OCI-LY1 (cell line): Measurements from ENCODE around the gene WAS.

Experiments used
- H2AFZ ChIP-seq: fragments of 200-600 bp; sonication (generic), shearing (Covaris generic); 2 replicates; pipeline ENCODE4 v1.6.0; 2014; ENCODE audit warnings: antibody characterized with exemption, mild to moderate bottlenecking, low read length
- H3F3A ChIP-seq: fragments of 200-600 bp; sonication (generic), shearing (Covaris generic); 2 replicates; pipeline ENCODE4 v1.6.0; 2014; ENCODE audit warnings: mild to moderate bottlenecking, antibody characterized with exemption, low read length, moderate library complexity; ENCODE audit not compliant: insufficient read depth
- H3K27ac ChIP-seq: fragments of 200-600 bp; sonication (generic); 2 replicates; pipeline ENCODE4 v1.5.1; 2014; ENCODE audit warnings: low read length, mixed run types, mild to moderate bottlenecking, low read depth; ENCODE audit not compliant: poor library complexity, severe bottlenecking
- H3K27me3 ChIP-seq: fragments of 200-600 bp; sonication (generic); 2 replicates; pipeline ENCODE4 v1.6.0; 2014; ENCODE audit warnings: antibody characterized with exemption, mild to moderate bottlenecking, low read length, moderate library complexity; ENCODE audit not compliant: insufficient read depth
- H3K36me3 ChIP-seq: fragments of 200-600 bp; sonication (generic); 2 replicates; pipeline ENCODE4 v1.6.1; 2014; ENCODE audit warnings: mild to moderate bottlenecking, antibody characterized with exemption, low read length, moderate library complexity, mixed read lengths; ENCODE audit not compliant: insufficient read depth
- H3K4me1 ChIP-seq: fragments of 200-600 bp; sonication (generic); 2 replicates; pipeline ENCODE4 v1.5.1; 2014; ENCODE audit warnings: mild to moderate bottlenecking, low read length, moderate library complexity; ENCODE audit not compliant: insufficient read depth, severe bottlenecking
- H3K4me2 ChIP-seq: fragments of 200-600 bp; sonication (generic), shearing (Covaris generic); 2 replicates; pipeline ENCODE4 v1.6.1; 2014; ENCODE audit warnings: low read length
- H3K4me3 ChIP-seq: fragments of 200-600 bp; sonication (generic); 2 replicates; pipeline ENCODE4 v1.5.1; 2014; ENCODE audit warnings: low read length, low read depth, mild to moderate bottlenecking, mixed read lengths; ENCODE audit not compliant: poor library complexity, severe bottlenecking
- H3K79me2 ChIP-seq: fragments of 200-600 bp; shearing (Covaris generic); 2 replicates; pipeline ENCODE4 v1.6.1; 2016; ENCODE audit warnings: mixed run types, low read length, mixed read lengths; ENCODE audit not compliant: insufficient read depth
- H3K9ac ChIP-seq: fragments of 200-600 bp; sonication (generic), shearing (Covaris generic); 2 replicates; pipeline ENCODE4 v1.6.1; 2014; ENCODE audit warnings: mild to moderate bottlenecking, low read length, mixed read lengths
- H3K9me2 ChIP-seq: fragments of 200-600 bp; sonication (generic), shearing (Covaris generic); 2 replicates; pipeline ENCODE4 v1.6.1; 2014; ENCODE audit warnings: low read depth, mild to moderate bottlenecking, low read length, mixed read lengths
- H3K9me3 ChIP-seq: fragments of 200-600 bp; shearing (Covaris generic); 2 replicates; pipeline ENCODE4 v1.6.1; 2014; ENCODE audit warnings: low read length, mixed read lengths
- H4K20me1 ChIP-seq: fragments of 200-600 bp; sonication (generic), shearing (Covaris generic); 2 replicates; pipeline ENCODE4 v1.6.0; 2016; ENCODE audit warnings: mild to moderate bottlenecking, low read length; ENCODE audit not compliant: insufficient read depth
- EZH2 ChIP-seq: fragments of 200-600 bp; sonication (generic), shearing (Covaris generic); IDR thresholded peaks from 2 replicates; pipeline ENCODE4 v1.8.0; 2017; ENCODE audit warnings: borderline replicate concordance, mixed run types, mild to moderate bottlenecking, antibody characterized with exemption, low read length, moderate library complexity, mixed read lengths
- TF ChIP-seq, protein P1 (sequence below): fragments of 200-600 bp; sonication (generic), shearing (Covaris generic); IDR thresholded peaks from 2 replicates; pipeline ENCODE4 v1.5.1; 2017; ENCODE audit warnings: mild to moderate bottlenecking, antibody characterized with exemption, low read length, moderate library complexity, mixed read lengths

Gene WAS

DNA sequence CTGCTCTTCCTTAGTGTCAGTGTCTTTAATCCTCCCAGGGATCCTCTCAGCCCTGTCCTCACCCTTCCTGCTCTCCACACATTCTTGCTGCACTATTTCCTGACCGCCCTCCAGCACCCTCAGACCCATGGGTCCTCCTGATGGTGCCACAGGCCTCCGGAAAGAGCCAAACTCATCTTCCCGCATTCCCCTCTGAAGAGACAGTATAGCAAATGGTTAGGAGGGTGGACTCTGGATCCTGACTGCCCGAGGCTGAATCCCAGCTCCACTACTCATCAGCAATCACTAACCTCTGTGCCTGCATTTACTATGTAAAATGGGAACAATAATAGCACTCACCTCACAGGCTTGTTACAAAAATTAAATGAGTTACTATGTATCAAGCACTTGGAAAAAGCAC lies 19.1 kb downstream of the WAS start:
- Histone ChIP-seq H3K4me2 (no peak overlapping the region), H3K9ac (no peak overlapping the region), H3K9me2 (no peaks in the 10 kb centered on the region), H3F3A (no peaks in the 10 kb centered on the region), H3K27ac (no peak overlapping the region), H3K4me3 (no peak overlapping the region), H3K4me1 (peaks cover 4% of the 10 kb centered on the region), H3K9me3 (no peaks in the 10 kb centered on the region), H3K79me2 (peaks cover 5% of the 10 kb centered on the region; the same call in 1 of the 2 replicates), H4K20me1 (no peaks in the 10 kb centered on the region), H2AFZ (no peak overlapping the region), H3K36me3 (peaks cover 82% of the 10 kb centered on the region), H3K27me3 (no peaks in the 10 kb centered on the region)
- no peak for TF ChIP-seq EZH2
- TF ChIP-seq, protein P1, sequence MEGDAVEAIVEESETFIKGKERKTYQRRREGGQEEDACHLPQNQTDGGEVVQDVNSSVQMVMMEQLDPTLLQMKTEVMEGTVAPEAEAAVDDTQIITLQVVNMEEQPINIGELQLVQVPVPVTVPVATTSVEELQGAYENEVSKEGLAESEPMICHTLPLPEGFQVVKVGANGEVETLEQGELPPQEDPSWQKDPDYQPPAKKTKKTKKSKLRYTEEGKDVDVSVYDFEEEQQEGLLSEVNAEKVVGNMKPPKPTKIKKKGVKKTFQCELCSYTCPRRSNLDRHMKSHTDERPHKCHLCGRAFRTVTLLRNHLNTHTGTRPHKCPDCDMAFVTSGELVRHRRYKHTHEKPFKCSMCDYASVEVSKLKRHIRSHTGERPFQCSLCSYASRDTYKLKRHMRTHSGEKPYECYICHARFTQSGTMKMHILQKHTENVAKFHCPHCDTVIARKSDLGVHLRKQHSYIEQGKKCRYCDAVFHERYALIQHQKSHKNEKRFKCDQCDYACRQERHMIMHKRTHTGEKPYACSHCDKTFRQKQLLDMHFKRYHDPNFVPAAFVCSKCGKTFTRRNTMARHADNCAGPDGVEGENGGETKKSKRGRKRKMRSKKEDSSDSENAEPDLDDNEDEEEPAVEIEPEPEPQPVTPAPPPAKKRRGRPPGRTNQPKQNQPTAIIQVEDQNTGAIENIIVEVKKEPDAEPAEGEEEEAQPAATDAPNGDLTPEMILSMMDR, result no peak

DNA sequence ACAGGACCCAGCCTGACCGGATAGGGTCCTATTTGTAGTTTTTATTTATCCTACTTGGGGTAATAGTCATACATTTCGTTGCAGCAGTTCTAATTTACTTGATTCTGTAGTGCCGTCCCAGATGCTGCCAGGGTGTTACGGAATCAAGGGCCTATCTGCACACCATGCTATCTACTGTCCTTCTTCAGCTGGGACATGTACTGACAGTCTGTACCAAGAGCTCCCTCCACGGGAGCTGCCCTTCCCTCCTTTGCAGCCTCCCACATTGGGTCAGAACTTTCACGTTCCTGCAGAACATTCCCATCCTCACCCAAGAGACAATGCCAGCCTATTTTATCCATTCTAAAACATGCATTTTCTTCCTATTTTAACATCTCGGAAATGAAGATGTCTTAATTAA lies 19.6 kb downstream of the WAS start:
- no peak overlapping the region for H3K9ac ChIP-seq
- no peak overlapping the region for H3K4me2 ChIP-seq
- no peak overlapping the region for H2AFZ ChIP-seq
- no peaks in the 10 kb centered on the region for H3K9me2 ChIP-seq
- no peak overlapping the region for H3K27ac ChIP-seq
- H3K79me2 ChIP-seq, result no peaks in the 10 kb centered on the region
- TF ChIP-seq, protein P1, result no peak
- no peak for TF ChIP-seq EZH2
- H3F3A ChIP-seq, result no peaks in the 10 kb centered on the region
- no peaks in the 10 kb centered on the region for H3K27me3 ChIP-seq
- no peaks in the 10 kb centered on the region for H4K20me1 ChIP-seq
- H3K4me3 ChIP-seq, result no peak overlapping the region
- H3K36me3 ChIP-seq, result peaks cover 85% of the 10 kb centered on the region
- H3K9me3 ChIP-seq, result no peaks in the 10 kb centered on the region
- no peaks in the 10 kb centered on the region for H3K4me1 ChIP-seq

DNA sequence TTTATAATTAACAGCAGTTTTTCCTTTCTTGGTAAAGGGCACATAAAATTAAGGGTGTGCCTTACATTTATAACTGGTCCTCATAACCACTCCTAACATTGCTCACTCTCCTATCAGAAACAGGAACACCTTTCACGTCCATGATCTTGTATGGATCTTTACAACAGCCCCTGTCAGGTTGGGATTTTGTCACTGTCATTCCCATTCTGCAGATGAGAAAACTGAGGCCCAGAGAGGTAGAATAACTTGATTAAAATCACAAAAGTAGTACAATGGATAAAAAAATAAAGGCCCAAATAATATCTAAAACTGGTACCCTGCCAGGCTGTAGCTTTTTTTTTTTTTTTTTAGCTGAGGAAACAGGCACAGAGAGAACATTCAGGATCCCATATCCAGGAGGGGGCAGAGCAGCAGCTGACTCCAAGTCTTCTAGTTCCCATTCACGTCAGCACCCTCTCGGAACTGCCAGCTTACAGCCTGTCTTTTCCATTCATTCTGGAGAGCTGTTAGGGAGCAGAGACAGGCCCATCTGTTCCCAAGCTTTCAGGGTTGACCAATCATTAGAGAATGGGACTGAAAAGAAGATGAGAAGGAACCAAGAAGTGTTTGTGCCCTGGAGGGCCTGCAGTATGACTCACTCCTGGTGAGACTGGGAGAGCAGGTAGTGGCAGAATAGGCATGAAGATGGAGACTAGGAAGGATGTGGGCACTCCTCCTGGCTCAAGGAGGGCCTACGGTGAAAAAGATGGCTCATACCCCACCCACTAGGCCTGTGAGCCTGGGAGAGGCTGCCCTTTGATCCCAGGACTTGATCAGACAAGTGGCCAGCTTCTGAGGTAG lies 20.3 kb downstream of the WAS start:
- Histone ChIP-seq H3K79me2 (no peaks in the 10 kb centered on the region), H3K9ac (no peak overlapping the region), H3K27ac (no peak overlapping the region), H3K9me3 (no peaks in the 10 kb centered on the region), H3F3A (no peaks in the 10 kb centered on the region), H3K9me2 (no peaks in the 10 kb centered on the region), H4K20me1 (no peaks in the 10 kb centered on the region), H3K4me1 (no peaks in the 10 kb centered on the region), H3K4me2 (no peak overlapping the region), H2AFZ (no peak overlapping the region), H3K4me3 (no peak overlapping the region), H3K36me3 (peaks cover 81% of the 10 kb centered on the region), H3K27me3 (no peaks in the 10 kb centered on the region)
- TF ChIP-seq, protein P1, result no peak
- TF ChIP-seq EZH2, result no peak
